ENCODE measurements around the gene SARM1. TPM values are rescaled to one million over a fixed set of nuclear protein-coding genes. Genes with fewer than 3 reads are reported as not detected.

The SARM1 gene
- total and polyA plus RNA-seq, 2 donors (not counting 3 experiments of a cell fraction or from before 2014, with no cell fraction given): 5.6 to 7.0 TPM

- H2AFZ ChIP-seq (ENCODE audit: low read depth, low read length): peak overlapping the region; percentile 26
- peak overlapping the region; percentile 28 to 98 (median 65) for H3K4me3 ChIP-seq (replicated peaks in 1 of 3; ENCODE audit: insufficient read depth in 1 of 3, low read depth in 1 of 3, low read length in 3 of 3)
- ChIA-PET CTCF (interaction anchor here (1.4 to 2.5 kb wide), 7 partner anchors 11 to 530 kb away, joined by 7 to 31 read pairs (median 9); partner anchors contain the start of genes LYRM9, POLDIP2 and TMEM97), POLR2A (interaction anchor here (0.6 to 2.1 kb wide), 3 partner anchors 12 to 332 kb away, joined by 4 to 34 read pairs (median 26); partner anchors contain the start of gene POLDIP2)
- peak overlapping the region; percentile 70 for H3K4me2 ChIP-seq (ENCODE audit: insufficient read depth, low read length)
- dilution Hi-C loops (cut with MboI; ENCODE audit: extremely low pct_ligation_motif_present, low sequenced_read_pairs): no loop called here
- H4K20me1 ChIP-seq (replicated peaks; ENCODE audit: control insufficient read depth, extremely low read depth, insufficient read depth, low read length): no peaks in the 10 kb centered on the region
- H3K9me3 ChIP-seq (replicated peaks; ENCODE audit: control insufficient read depth, insufficient read depth, low read length): no peaks in the 10 kb centered on the region
- H3K4me1 ChIP-seq (ENCODE audit: control insufficient read depth, extremely low read depth, insufficient read depth, low read length): peaks cover 40% of the 10 kb centered on the region
- H3K36me3 ChIP-seq (ENCODE audit: control insufficient read depth in 2 of 2, extremely low read depth in 1 of 2, insufficient read depth in 2 of 2, low read length in 2 of 2): peaks cover 0 to 16% of the 10 kb centered on the region in 2 experiments
- no peaks in the 10 kb centered on the region for H3K9me1 ChIP-seq (replicated peaks; ENCODE audit: control insufficient read depth, extremely low read depth, insufficient read depth, low read length)
- H3K9ac ChIP-seq (replicated peaks; ENCODE audit: extremely low read depth, insufficient read depth, low read length): peak overlapping the region; percentile 84
- FAIRE-seq (no peak), DNase-seq (ENCODE audit: low read depth, low spot score) (no peak)
- no peaks in the 10 kb centered on the region for H3K27me3 ChIP-seq (ENCODE audit: control insufficient read depth in 2 of 2, insufficient read depth in 2 of 2, low read length in 2 of 2)
- TF ChIP-seq CTCF (IDR thresholded peaks at IDR 0.05; ENCODE audit: extremely low read depth in 1 of 2, insufficient read depth in 1 of 2, low read depth in 1 of 2, low read length in 2 of 2): no peak
- TF ChIP-seq MAX (IDR thresholded peaks at IDR 0.05; ENCODE audit: insufficient read depth, insufficient read length): no peak
- no peak for TF ChIP-seq FOS (IDR thresholded peaks at IDR 0.05; ENCODE audit: borderline replicate concordance, insufficient read depth, low read length)
- TF ChIP-seq POLR2A (IDR thresholded peaks at IDR 0.05; ENCODE audit: low read depth, low read length): no peak
- no peak for TF ChIP-seq GATA2 (IDR thresholded peaks at IDR 0.05; ENCODE audit: insufficient read depth, insufficient read length, low read depth, low read length)
- no peak for TF ChIP-seq MYC (IDR thresholded peaks at IDR 0.05; ENCODE audit: low read depth, low read length)
- no peak for TF ChIP-seq EZH2 (IDR thresholded peaks at IDR 0.05; ENCODE audit: borderline replicate concordance, low read depth, low read length, severe bottlenecking)
- intact Hi-C loops (cut with micrococcal nuclease): loop anchor here (1.0 to 5.0 kb wide), 4 partner anchors 15 to 354 kb away; partner anchors contain the start of genes NLK, POLDIP2 and TMEM97
- peak overlapping the region; percentile 69 for H3K27ac ChIP-seq (ENCODE audit: insufficient read depth, low read depth, low read length)
- BruUV-seq (replicated peaks): no TSS peak
- H3K79me2 ChIP-seq (ENCODE audit: control insufficient read depth, insufficient read depth, low read length): peaks cover 50% of the 10 kb centered on the region
These were observed 36.8 kb upstream of the SARM1 start for GRCh38 chr17:28334666-28335200.
